ENCODE measurements around the gene GGACT. TPM values are rescaled to one million over a fixed set of nuclear protein-coding genes. Genes with fewer than 3 reads are reported as not detected.

The GGACT gene
- total and polyA plus RNA-seq, 2 experiments from 2014 or later, result 0.70 to 5.6 TPM

DNA sequence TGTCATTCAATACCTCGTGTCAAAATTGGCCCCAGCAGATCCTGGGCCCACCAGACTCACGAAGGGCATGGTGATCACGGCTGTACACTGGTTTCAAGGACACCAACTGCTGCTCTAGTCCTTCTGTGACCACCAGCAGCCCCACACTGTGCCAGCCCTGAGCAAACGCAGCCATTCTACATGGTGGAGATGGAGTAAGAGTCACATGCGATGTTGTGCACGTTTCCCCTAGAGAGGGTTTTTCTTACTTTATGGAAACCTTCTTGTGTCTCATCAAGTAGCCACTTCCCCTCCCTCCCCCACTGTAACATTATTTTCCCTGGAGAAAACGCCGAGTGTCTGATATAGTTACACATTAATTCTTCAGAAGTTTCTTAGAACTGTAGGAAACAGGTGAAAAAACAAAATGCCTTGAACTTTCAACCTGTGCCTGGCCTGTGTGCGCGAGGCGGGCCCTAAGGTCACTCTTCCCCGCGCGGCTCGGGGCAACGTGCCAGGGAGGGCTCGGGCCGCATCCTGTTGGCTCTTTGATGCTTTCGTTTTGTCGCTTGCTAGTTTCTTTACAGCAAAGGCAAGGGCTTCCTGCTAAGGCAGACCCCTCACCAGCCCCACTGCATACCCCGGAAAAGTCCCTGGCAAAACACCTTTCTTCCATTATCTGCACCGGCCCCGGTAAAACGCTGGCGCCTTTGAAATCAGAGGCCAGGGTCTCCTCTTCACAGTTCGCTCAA is 44.6 kb downstream of the GGACT start:
- Histone ChIP-seq H3K4me1 (ENCODE audit: insufficient read depth) (peaks cover 14% of the 10 kb centered on the region), H3K79me2 (no peaks in the 10 kb centered on the region), H3K9me2 (replicated peaks; ENCODE audit: insufficient read depth) (no peaks in the 10 kb centered on the region), H3K36me3 (replicated peaks; ENCODE audit: insufficient read depth, low read depth) (no peaks in the 10 kb centered on the region), H2AFZ (no peak overlapping the region), H4K20me1 (ENCODE audit: insufficient read depth, poor library complexity, severe bottlenecking) (no peaks in the 10 kb centered on the region), H3K27me3 (no peaks in the 10 kb centered on the region), H3K27ac (no peak overlapping the region), H3K9me3 (ENCODE audit: low read depth) (no peaks in the 10 kb centered on the region), H3K4me3 (no peak overlapping the region), H3K4me2 (no peak overlapping the region)
- TF ChIP-seq CTCF (IDR thresholded peaks at IDR 0.05; ENCODE audit: poor library complexity), result no peak
- TF ChIP-seq EZH2phosphoT487 (IDR thresholded peaks at IDR 0.05; ENCODE audit: low read depth, severe bottlenecking, unreplicated experiment), result no peak
- TF ChIP-seq EZH2 (IDR thresholded peaks at IDR 0.05; ENCODE audit: borderline replicate concordance), result no peak
- DNase-seq (ENCODE audit: low spot score), result no peak
- WGBS (ENCODE audit: low lambda C conversion rate, missing lambda C conversion rate), result 93% methylated on average over 26 of the region's 26 CpGs

DNA sequence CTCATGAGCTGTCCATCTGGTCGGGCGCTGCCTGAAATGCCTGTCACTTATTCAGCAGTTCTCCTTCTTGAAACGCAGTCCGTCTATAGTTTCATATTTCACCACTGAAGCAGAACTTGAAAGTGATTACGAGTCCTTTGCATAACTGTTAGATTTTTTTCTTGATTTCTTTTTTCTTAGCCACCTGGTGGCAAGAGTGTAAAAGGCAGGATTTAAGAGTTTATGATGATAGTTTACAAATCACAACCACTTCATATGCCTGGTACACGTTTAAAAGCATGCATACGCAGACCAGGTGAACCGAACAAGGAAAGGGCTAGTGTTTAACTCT is 45.8 kb downstream of the GGACT start:
- no peak for DNase-seq (ENCODE audit: low spot score)
- Histone ChIP-seq H3K9me3 (ENCODE audit: low read depth) (no peaks in the 10 kb centered on the region), H2AFZ (no peak overlapping the region), H3K79me2 (no peaks in the 10 kb centered on the region), H3K9me2 (replicated peaks; ENCODE audit: insufficient read depth) (no peaks in the 10 kb centered on the region), H3K27me3 (no peaks in the 10 kb centered on the region), H3K4me3 (no peak overlapping the region), H3K36me3 (replicated peaks; ENCODE audit: insufficient read depth, low read depth) (no peaks in the 10 kb centered on the region), H3K4me1 (ENCODE audit: insufficient read depth) (peaks cover 19% of the 10 kb centered on the region), H3K27ac (no peak overlapping the region), H3K4me2 (no peak overlapping the region), H4K20me1 (ENCODE audit: insufficient read depth, poor library complexity, severe bottlenecking) (no peaks in the 10 kb centered on the region)
- TF ChIP-seq CTCF (IDR thresholded peaks at IDR 0.05; ENCODE audit: poor library complexity) (peak; percentile 46), EZH2phosphoT487 (IDR thresholded peaks at IDR 0.05; ENCODE audit: low read depth, severe bottlenecking, unreplicated experiment) (no peak)
- WGBS (ENCODE audit: low lambda C conversion rate, missing lambda C conversion rate), result 54% methylated on average over 8 of the region's 8 CpGs

- H3K4me1 ChIP-seq (ENCODE audit: insufficient read depth), result peaks cover 12% of the 10 kb centered on the region
- H3K27me3 ChIP-seq, result no peaks in the 10 kb centered on the region
- TF ChIP-seq CTCF (IDR thresholded peaks at IDR 0.05; ENCODE audit: poor library complexity) (no peak), EZH2 (IDR thresholded peaks at IDR 0.05; ENCODE audit: borderline replicate concordance) (no peak), EZH2phosphoT487 (IDR thresholded peaks at IDR 0.05; ENCODE audit: low read depth, severe bottlenecking, unreplicated experiment) (no peak)
- H2AFZ ChIP-seq, result no peak overlapping the region
- no peaks in the 10 kb centered on the region for H3K9me2 ChIP-seq (replicated peaks; ENCODE audit: insufficient read depth)
- H4K20me1 ChIP-seq (ENCODE audit: insufficient read depth, poor library complexity, severe bottlenecking), result no peaks in the 10 kb centered on the region
- no peak overlapping the region for H3K4me3 ChIP-seq
- no peak overlapping the region for H3K4me2 ChIP-seq
- H3K27ac ChIP-seq, result no peak overlapping the region
- WGBS (ENCODE audit: low lambda C conversion rate, missing lambda C conversion rate), result 91% methylated on average over 18 of the region's 18 CpGs
- no peaks in the 10 kb centered on the region for H3K9me3 ChIP-seq (ENCODE audit: low read depth)
- no peaks in the 10 kb centered on the region for H3K36me3 ChIP-seq (replicated peaks; ENCODE audit: insufficient read depth, low read depth)
- H3K79me2 ChIP-seq, result no peaks in the 10 kb centered on the region
- no peak for DNase-seq (ENCODE audit: low spot score)
Measured at GRCh38 chr13:100541897-100542825, 46.4 kb downstream of the GGACT start.

Data from hepatocyte (in vitro differentiated cells).